GM11168 (cell line): Measurements from ENCODE around the gene PCSK9.
"Not testable (repeated sequence)": the region's sequence is repeated elsewhere in the genome, so short reads cannot be mapped to it uniquely, and the experiment has no call there.

Source experiments
- in situ Hi-C: fragments of 300-500 bp; cut with MboI; formaldehyde crosslinking; loops from one replicate; pipeline ENCODE4 v1.12.0; 2022; ENCODE audit warnings: low sequenced_read_pairs; ENCODE audit not compliant: unreplicated experiment

Gene PCSK9

DNA sequence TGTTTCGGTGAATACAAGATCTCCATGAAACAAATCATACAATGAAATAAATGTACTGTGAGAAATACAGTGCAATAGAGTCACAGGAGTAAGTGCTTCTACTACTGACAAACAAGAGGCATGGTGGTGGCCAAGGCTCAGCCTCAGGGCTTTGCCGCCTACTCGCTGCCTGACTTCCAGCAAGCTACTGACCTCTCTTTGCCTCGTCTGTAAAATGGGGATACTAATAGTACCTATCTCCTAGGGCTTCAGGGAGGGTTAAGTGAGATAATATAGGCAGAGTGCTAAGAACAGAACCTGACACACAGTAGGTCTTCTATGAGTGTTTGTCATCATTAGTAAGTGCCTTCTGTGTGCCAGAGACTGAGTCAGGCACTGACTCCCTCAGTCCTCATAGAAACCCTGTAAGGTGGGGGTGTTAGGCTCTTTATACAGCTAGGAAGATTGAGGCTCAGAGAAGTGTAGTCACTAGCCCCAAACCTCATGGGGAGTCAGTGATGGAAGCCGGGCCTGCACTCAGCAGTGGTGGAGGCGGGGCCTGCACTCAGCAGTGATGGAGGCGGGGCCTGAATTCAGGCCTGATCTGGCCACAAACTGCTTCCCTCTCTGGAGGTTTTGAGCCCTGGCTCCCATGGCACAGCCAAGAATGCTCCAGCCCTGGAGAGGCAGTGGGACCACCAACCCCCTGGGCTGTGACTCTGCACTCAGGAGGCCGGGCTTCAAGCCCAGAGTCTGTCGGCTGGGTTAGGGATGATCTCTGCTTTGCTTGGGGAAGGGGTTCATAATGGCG is 33.8 kb upstream of the PCSK9 start:
- in situ Hi-C loops = loop anchor here (25.0 kb wide), 1 partner anchor 343 kb away; no protein-coding TSS in a partner anchor

DNA sequence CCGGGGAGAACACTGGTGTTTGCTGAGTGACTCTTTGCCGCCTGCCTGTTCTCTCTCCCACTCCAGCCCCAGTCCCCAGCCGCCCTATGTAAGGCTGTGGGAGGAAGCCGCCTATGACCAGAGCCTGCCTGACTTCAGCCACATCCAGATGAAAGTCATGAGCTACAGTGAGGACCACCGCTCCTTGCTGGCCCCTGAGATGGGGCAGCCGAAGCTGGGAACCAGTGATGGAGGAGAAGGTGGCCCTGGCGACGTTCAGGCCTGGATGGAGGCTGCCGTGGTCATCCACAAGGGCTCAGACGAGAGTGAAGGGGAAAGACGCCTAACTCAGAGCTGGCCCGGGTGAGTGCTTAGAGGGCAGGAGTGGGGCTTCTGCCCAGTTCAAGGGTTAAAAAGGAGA is 32.4 kb upstream of the PCSK9 start:
- in situ Hi-C loops = loop anchor here (25.0 kb wide), 1 partner anchor 345 kb away; no protein-coding TSS in a partner anchor

GRCh38 chr1:55007625-55008024 is 31.7 kb upstream of the PCSK9 start:
- in situ Hi-C loops = loop anchor here (25.0 kb wide), 1 partner anchor 345 kb away; no protein-coding TSS in a partner anchor

GRCh38 chr1:55010194-55010886 is 29.0 kb upstream of the PCSK9 start:
- in situ Hi-C loops = loop anchor here (25.0 kb wide), 1 partner anchor 348 kb away; no protein-coding TSS in a partner anchor

DNA sequence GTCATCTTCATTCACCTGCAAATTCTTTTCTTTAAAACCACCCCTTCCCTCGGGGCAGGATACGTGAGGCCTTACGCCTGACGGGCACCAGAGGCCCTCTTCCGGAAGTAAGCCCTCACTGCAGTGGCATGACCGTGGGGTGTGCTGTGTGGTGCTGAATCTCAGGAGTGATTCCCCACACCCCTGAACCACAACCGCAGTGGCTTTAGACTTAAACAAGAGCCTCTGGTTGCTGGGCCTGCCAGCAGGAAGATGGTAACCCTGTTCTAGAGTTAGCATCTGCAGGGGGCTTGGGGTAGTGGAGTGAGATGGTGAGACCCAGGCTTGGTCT is 28.5 kb upstream of the PCSK9 start:
- in situ Hi-C loops = loop anchor here (25.0 kb wide), 1 partner anchor 349 kb away; no protein-coding TSS in a partner anchor

DNA sequence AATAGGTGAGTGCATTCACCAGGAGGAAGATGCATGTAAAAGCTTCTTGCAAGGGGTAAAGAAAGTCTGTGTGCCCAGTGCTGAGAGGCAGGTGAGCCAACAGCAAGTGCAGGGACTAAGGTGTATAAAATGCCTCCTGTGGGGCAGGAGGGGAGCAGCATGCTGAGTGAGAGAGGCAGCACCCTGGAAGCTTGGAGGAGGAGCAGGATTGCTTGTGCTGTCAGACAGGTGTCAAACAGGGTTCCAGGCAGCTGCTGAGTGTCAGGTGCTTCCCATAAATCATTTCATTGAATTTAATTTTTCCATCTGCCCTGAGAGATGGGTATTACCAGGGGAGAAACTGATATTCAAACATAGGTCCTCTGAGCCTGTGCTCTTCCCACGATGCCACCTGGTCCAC is 26.7 kb upstream of the PCSK9 start:
- in situ Hi-C loops = loop anchor here (25.0 kb wide), 1 partner anchor 350 kb away; no protein-coding TSS in a partner anchor

DNA sequence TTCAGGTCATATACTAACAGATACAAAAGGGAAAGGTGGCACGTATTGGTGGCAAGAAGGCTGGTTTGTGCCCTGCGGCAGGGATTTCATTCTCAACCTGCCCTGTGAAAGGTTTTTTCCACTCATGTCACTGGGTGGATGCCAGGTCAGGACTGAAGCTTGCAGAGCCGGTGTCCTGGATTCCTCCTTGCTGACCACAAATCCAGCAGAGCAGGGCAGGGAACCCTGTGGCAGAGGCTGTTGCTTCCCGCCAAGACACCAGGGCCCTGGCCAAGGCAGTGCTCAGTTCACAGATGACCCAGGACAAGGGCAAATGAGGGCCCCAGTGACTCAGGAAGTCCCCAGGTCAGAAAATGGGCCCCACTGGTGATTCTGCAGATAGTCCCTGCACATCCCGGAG is 24.2 kb upstream of the PCSK9 start:
- in situ Hi-C loops = loop anchor here (25.0 kb wide), 1 partner anchor 353 kb away; no protein-coding TSS in a partner anchor

DNA sequence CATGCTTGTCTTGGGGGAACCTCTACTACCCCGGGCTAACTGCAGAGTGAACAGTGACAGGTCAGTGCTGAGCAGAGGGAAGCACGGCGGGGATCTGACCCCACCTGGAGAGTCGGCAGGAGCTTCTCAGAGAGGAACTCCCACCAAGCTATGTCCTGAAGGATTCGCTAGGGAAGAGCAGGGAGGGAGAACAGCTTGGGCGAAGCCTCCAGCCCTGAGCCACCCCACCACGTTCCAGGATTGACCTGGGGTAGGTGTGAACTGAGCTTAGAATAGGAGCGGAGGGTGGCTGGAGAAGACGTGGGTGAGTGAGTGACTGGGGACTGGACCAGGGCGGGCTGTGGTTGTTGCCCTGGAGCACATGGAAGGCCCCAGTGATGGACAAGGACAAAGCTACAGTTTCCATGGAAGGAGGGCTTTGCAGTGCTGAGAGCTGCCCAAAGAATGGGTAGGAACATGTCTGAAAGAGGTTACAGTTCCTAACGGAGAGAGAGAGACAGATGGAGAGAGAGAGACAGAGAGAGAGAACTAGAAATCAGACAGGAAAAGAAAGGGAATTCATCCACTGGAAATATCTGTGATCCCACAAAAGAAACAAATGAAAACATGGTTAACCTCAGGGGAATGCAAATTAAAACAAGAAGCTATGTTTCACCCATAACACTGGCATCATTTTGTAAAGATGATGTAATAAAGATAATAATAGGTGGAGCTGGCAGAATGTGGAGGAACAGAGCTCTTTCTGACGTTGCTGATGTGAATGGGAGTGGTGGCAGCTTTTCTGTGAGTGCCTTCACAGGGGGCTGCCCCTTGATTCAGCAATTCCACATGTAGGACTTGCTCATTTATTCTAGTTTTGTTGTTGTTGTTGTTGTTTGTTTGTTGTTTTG is 23.4 kb upstream of the PCSK9 start:
- in situ Hi-C loops = loop anchor here (25.0 kb wide), 1 partner anchor 354 kb away; no protein-coding TSS in a partner anchor

- in situ Hi-C loops = loop anchor here (25.0 kb wide), 1 partner anchor 356 kb away; no protein-coding TSS in a partner anchor
These were observed 21.0 kb upstream of the PCSK9 start for GRCh38 chr1:55018395-55018794.

GRCh38 chr1:55021942-55022546 is 17.3 kb upstream of the PCSK9 start:
- in situ Hi-C loops = loop anchor here (25.0 kb wide), 1 partner anchor 360 kb away; no protein-coding TSS in a partner anchor

- in situ Hi-C loops = loop anchor here (25.0 kb wide), 1 partner anchor 362 kb away; no protein-coding TSS in a partner anchor
These were observed 15.2 kb upstream of the PCSK9 start for GRCh38 chr1:55024163-55024562.

- in situ Hi-C loops = not testable (repeated sequence)
These were observed 12.7 kb upstream of the PCSK9 start for GRCh38 chr1:55026682-55027081.

DNA sequence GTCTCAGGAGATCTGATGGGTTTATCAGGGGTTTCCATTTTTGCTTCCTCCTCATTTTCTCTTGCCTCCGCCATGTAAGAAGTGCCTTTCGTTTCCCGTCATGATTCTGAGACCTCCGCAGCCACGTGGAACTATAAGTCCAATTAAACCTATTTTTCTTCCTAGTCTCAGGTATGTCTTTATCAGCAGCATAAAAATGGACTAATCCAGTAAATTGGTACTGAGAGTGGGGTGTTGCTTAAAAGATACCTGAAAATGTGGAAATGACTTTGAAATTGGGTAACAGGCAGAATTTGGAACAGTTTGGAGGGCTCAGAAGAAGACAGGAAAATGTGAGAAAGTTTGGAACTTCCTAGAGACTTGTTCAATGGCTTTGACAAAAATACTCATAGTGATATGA is 8.2 kb upstream of the PCSK9 start:
- in situ Hi-C loops = not testable (repeated sequence)

DNA sequence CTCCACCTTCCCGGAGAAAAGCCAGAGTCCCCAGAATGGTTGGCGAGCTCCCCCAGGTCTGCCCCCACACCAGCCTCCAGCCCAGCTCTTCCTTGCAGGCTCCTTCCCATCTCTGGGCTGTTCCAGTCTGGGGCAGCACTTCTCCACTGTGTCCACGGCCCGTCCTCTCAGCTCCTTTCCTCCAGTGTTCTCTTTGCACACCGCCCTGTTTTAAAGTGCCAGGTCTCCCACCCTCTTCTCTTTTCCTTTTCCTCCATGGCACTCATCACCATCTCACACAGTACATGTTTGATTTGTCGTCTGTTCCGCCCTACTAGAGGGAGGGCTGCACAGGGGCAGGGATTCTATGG is 6.1 kb upstream of the PCSK9 start:
- in situ Hi-C loops = no loop called here

- in situ Hi-C loops = no loop called here
These were observed 4.7 kb upstream of the PCSK9 start for GRCh38 chr1:55034476-55035133.

GRCh38 chr1:55035904-55036303 is 3.4 kb upstream of the PCSK9 start:
- in situ Hi-C loops = no loop called here

- in situ Hi-C loops = no loop called here
These were observed 1.4 kb upstream of the PCSK9 start for GRCh38 chr1:55037733-55038551.

- in situ Hi-C loops = no loop called here
These were observed 853 bp upstream of the PCSK9 start for GRCh38 chr1:55038552-55038838.

- in situ Hi-C loops = no loop called here
These were observed 390 bp upstream of the PCSK9 start for GRCh38 chr1:55038974-55039341.
